DOHH2 (cell line): Measurements from ENCODE around the gene ERFL.

Experiments
- EZH2phosphoT487 ChIP-seq: fragments of 200-600 bp; sonication (generic); IDR thresholded peaks from 2 replicates; pipeline ENCODE4 v1.6.1; 2017; ENCODE audit warnings: borderline replicate concordance, mild to moderate bottlenecking, antibody characterized with exemption, low read length, moderate library complexity, mixed read lengths
- TF ChIP-seq, protein P1 (sequence below): fragments of 200-600 bp; sonication (generic); IDR thresholded peaks from one replicate; pipeline ENCODE4 v1.5.1; 2014; ENCODE audit warnings: antibody characterized with exemption, mild to moderate bottlenecking, low read depth, low read length; ENCODE audit not compliant: poor library complexity, severe bottlenecking

DNA sequence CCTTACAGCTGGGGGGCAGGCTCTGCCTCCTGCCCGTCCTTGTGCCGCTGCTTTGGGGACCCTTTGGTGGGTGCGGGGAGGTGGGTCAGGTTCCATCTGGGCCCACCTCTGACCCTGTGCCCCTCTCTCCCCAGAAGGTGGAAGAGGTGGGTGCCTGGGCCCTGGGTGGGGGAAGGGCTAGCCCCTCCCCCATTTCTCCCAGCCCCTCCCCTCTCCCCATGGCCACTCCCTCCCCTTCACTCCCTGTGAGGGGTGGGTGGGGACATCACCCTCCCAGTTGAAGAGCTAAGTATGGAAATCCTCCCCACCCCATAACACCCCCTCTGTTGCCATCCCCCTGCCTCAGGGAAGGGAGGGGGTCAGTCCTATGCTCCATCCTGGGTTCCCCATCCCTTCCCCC is 31.1 kb downstream of the ERFL start:
- TF ChIP-seq, protein P1, sequence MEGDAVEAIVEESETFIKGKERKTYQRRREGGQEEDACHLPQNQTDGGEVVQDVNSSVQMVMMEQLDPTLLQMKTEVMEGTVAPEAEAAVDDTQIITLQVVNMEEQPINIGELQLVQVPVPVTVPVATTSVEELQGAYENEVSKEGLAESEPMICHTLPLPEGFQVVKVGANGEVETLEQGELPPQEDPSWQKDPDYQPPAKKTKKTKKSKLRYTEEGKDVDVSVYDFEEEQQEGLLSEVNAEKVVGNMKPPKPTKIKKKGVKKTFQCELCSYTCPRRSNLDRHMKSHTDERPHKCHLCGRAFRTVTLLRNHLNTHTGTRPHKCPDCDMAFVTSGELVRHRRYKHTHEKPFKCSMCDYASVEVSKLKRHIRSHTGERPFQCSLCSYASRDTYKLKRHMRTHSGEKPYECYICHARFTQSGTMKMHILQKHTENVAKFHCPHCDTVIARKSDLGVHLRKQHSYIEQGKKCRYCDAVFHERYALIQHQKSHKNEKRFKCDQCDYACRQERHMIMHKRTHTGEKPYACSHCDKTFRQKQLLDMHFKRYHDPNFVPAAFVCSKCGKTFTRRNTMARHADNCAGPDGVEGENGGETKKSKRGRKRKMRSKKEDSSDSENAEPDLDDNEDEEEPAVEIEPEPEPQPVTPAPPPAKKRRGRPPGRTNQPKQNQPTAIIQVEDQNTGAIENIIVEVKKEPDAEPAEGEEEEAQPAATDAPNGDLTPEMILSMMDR: no peak
- TF ChIP-seq EZH2phosphoT487: no peak
